ENCODE measurements around the gene SLBP.

SLBP gene

GRCh38 chr4:1748465-1748995, 36.4 kb upstream of the SLBP start:
- peak; percentile 58 for DNase-seq

- DNase-seq: no peak
Observed at GRCh38 chr4:1747603-1747967, 35.5 kb upstream of the SLBP start.

- no peak for DNase-seq
Observed at GRCh38 chr4:1746919-1747602, 34.9 kb upstream of the SLBP start.

- DNase-seq: peak; percentile 16
Observed at GRCh38 chr4:1746265-1746691, 34.2 kb upstream of the SLBP start.

GRCh38 chr4:1745697-1746096, 33.6 kb upstream of the SLBP start:
- no peak for DNase-seq

- no peak for DNase-seq
Observed at GRCh38 chr4:1745165-1745564, 33.0 kb upstream of the SLBP start.

- DNase-seq: no peak
Observed at GRCh38 chr4:1744552-1744951, 32.4 kb upstream of the SLBP start.

GRCh38 chr4:1743975-1744374, 31.9 kb upstream of the SLBP start:
- DNase-seq: no peak

GRCh38 chr4:1743551-1743950, 31.4 kb upstream of the SLBP start:
- no peak for DNase-seq

GRCh38 chr4:1741208-1741607, 29.1 kb upstream of the SLBP start:
- no peak for DNase-seq

- DNase-seq: no peak
Observed at GRCh38 chr4:1740021-1740545, 28.0 kb upstream of the SLBP start.

- no peak for DNase-seq
Observed at GRCh38 chr4:1739358-1739757, 27.2 kb upstream of the SLBP start.

GRCh38 chr4:1738410-1738809, 26.3 kb upstream of the SLBP start:
- no peak for DNase-seq

- DNase-seq: no peak
Observed at GRCh38 chr4:1737666-1738065, 25.5 kb upstream of the SLBP start.

GRCh38 chr4:1736812-1737211, 24.7 kb upstream of the SLBP start:
- DNase-seq: no peak

GRCh38 chr4:1735215-1735614, 23.1 kb upstream of the SLBP start:
- DNase-seq: no peak

GRCh38 chr4:1732911-1733310, 20.8 kb upstream of the SLBP start:
- DNase-seq: no peak

GRCh38 chr4:1731180-1731579, 19.1 kb upstream of the SLBP start:
- DNase-seq: no peak

- no peak for DNase-seq
Observed at GRCh38 chr4:1730532-1731135, 18.5 kb upstream of the SLBP start.

GRCh38 chr4:1728061-1728980, 16.2 kb upstream of the SLBP start:
- DNase-seq: no peak

GRCh38 chr4:1727117-1728031, 15.3 kb upstream of the SLBP start:
- DNase-seq: no peak

Measured in NCI-H1105 (cell line).